ENCODE data around the gene CPE. TPM values are rescaled to one million over a fixed set of nuclear protein-coding genes. Genes with fewer than 3 reads are reported as not detected.

Gene CPE
- polyA plus RNA-seq, 1 of the 3 experiments (the other 2 are of a cell fraction), result 18.2 TPM

GRCh38 chr4:165512424-165512823, 133.6 kb downstream of the CPE start:
- Histone ChIP-seq H3K4me3 (ENCODE audit: low read depth in 2 of 2, low read length in 1 of 2) (no peak overlapping the region), H4K20me1 (ENCODE audit: insufficient read depth) (no peaks in the 10 kb centered on the region), H3K4me1 (ENCODE audit: control insufficient read depth in 1 of 2, insufficient read depth in 2 of 2, low read depth in 1 of 2, low read length in 1 of 2) (peaks cover 0 to 8% of the 10 kb centered on the region in 2 experiments; a peak in 2 of 4 replicates), H2AFZ (ENCODE audit: low read depth) (no peak overlapping the region), H3K36me3 (replicated peaks in 1 of 2; ENCODE audit: control insufficient read depth in 1 of 2, insufficient read depth in 2 of 2, low read length in 1 of 2) (no peaks in the 10 kb centered on the region), H3F3A (replicated peaks; ENCODE audit: insufficient read depth) (no peaks in the 10 kb centered on the region), H3K79me2 (ENCODE audit: insufficient read depth) (no peaks in the 10 kb centered on the region), H3K27me3 (ENCODE audit: insufficient read depth) (no peaks in the 10 kb centered on the region), H3K27ac (ENCODE audit: low read depth in 2 of 2, low read length in 1 of 2) (peak overlapping the region in 1 of 2 experiments; percentile 13; a peak in 1 of 4 replicates), H3K4me2 (no peak overlapping the region), H3K9me2 (no peaks in the 10 kb centered on the region), H3K9ac (no peak overlapping the region), H3K9me3 (no peaks in the 10 kb centered on the region)
- no peak for DNase-seq
- POLR2A ChIA-PET, result no interaction called here
- 21% methylated on average over 5 of the region's 5 CpGs for whole genome bisulfite sequencing (ENCODE audit: low lambda C conversion rate)
- CTCF ChIA-PET, result no interaction called here
- TF ChIP-seq FOXM1 (IDR thresholded peaks at IDR 0.05; ENCODE audit: low read depth) (no peak), JUND (IDR thresholded peaks at IDR 0.05) (no peak), TEAD4 (IDR thresholded peaks at IDR 0.05; ENCODE audit: borderline replicate concordance, insufficient read depth) (no peak), EZH2phosphoT487 (IDR thresholded peaks at IDR 0.05; ENCODE audit: borderline replicate concordance, low read depth) (no peak), ELF1 (IDR thresholded peaks at IDR 0.05) (no peak), EP300 (IDR thresholded peaks at IDR 0.05; ENCODE audit: borderline replicate concordance in 1 of 2, low read depth in 1 of 2, low read length in 1 of 2) (no peak), FOXJ3 (CRISPR knock-in tag; IDR thresholded peaks at IDR 0.05) (no peak), GATA2 (CRISPR knock-in tag; IDR thresholded peaks at IDR 0.05) (no peak), FOSL2 (IDR thresholded peaks at IDR 0.05; ENCODE audit: borderline replicate concordance, low read depth) (no peak), RFX5 (IDR thresholded peaks at IDR 0.05; ENCODE audit: low read length) (no peak), GABPA (IDR thresholded peaks at IDR 0.05; ENCODE audit: low read depth) (no peak), YY1 (IDR thresholded peaks at IDR 0.05; ENCODE audit: low read depth) (no peak), MXI1 (IDR thresholded peaks at IDR 0.05; ENCODE audit: low read depth, low read length) (no peak), CHD2 (IDR thresholded peaks at IDR 0.05; ENCODE audit: low read length, partially characterized antibody) (no peak), RCOR1 (IDR thresholded peaks at IDR 0.05; ENCODE audit: low read length) (no peak), TAF1 (IDR thresholded peaks at IDR 0.05; ENCODE audit: borderline replicate concordance, low read depth, low read length) (no peak)
- TF ChIP-seq, protein P1, sequence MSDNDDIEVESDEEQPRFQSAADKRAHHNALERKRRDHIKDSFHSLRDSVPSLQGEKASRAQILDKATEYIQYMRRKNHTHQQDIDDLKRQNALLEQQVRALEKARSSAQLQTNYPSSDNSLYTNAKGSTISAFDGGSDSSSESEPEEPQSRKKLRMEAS (IDR thresholded peaks at IDR 0.05; ENCODE audit: low read depth), result no peak
- TF ChIP-seq, protein P2, sequence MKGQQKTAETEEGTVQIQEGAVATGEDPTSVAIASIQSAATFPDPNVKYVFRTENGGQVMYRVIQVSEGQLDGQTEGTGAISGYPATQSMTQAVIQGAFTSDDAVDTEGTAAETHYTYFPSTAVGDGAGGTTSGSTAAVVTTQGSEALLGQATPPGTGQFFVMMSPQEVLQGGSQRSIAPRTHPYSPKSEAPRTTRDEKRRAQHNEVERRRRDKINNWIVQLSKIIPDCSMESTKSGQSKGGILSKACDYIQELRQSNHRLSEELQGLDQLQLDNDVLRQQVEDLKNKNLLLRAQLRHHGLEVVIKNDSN (IDR thresholded peaks at IDR 0.05; ENCODE audit: borderline replicate concordance, low read depth), result no peak
- TF ChIP-seq, protein P3, sequence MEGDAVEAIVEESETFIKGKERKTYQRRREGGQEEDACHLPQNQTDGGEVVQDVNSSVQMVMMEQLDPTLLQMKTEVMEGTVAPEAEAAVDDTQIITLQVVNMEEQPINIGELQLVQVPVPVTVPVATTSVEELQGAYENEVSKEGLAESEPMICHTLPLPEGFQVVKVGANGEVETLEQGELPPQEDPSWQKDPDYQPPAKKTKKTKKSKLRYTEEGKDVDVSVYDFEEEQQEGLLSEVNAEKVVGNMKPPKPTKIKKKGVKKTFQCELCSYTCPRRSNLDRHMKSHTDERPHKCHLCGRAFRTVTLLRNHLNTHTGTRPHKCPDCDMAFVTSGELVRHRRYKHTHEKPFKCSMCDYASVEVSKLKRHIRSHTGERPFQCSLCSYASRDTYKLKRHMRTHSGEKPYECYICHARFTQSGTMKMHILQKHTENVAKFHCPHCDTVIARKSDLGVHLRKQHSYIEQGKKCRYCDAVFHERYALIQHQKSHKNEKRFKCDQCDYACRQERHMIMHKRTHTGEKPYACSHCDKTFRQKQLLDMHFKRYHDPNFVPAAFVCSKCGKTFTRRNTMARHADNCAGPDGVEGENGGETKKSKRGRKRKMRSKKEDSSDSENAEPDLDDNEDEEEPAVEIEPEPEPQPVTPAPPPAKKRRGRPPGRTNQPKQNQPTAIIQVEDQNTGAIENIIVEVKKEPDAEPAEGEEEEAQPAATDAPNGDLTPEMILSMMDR (IDR thresholded peaks at IDR 0.05), result no peak
